ENCODE results near the gene RNF111. TPM values are rescaled to one million over a fixed set of nuclear protein-coding genes. Genes with fewer than 3 reads are reported as not detected.

RNF111 gene
- 33.0 TPM for total RNA-seq

GRCh38 chr15:58987491-58988005 lies at the start of gene RNF111:
Gene RNF111 (plus strand): TSS chr15:58987663. CDS start chr15:59030823, 43,160 bp downstream.
- DNase-seq (ENCODE audit: low spot score in 2 of 2): peak; percentile 81
- no peak for FAIRE-seq

DNA sequence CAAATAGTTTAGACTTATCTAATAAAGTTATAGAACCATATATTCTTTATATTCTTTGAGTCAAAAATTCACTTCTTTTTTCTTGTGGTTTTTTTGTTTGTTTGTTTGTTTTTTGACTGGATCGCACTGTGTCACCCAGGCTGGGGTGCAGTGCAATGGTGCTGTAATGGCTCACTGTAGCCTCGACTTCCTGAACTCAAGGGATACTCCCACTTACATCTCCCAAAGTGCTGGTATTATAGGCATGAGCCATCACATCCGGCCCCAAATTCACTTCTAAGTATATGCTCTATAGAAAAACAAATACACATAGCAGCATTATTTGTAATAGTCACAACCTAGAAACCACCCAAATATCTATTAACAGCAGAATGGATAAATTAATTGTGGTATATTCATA lies 40.3 kb upstream of the RNF111 start:
- DNase-seq (ENCODE audit: low spot score in 2 of 2): no peak
- no peak for FAIRE-seq

DNA sequence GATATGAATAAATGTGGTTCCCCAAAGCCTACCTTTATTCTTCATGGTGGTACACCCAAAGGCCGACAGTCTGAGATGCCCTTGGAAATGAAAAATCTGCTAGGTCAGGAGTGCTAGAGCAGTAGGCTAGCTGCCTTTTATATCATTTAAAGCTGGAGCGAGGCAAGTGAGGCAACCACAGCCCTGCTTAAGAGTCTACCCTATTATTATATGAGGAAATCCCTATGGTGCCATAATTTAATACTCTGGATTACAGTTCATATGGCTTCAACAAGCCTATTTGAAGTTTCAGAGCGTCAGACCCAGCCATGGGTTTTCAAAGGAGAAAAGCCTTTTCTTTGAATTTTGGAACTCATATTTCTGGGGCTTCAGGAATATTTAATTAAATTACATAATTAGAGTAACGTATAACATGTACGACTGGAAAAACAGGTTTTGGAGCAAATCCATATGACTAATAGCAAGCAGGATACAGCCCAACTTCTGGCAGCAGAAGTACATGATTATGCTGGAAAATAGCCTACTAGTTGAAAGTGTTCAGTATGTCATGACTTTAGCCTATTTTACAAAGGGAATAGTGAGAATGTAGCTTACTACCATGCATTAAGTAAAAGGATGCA lies 36.0 kb upstream of the RNF111 start:
- FAIRE-seq (no peak), DNase-seq (ENCODE audit: low spot score in 2 of 2) (no peak)

DNA sequence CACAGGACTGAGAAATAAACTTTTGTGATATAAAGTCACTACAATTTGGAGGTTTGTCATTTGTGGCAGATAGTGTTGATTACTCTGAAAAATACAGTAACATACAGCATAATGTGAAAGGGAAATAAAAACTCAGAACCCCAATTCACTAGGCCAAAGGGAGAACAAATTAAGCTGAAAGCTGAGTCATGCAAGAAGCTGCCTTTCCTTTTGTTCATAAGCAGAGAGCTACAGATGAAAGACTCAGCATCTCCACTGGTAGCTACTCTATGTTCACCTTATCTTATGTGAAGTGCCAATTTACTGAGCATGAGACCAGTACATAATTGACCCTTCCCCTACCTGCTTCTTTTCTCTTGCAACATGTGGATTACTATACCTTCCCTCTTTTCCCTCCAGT lies 34.7 kb upstream of the RNF111 start:
- FAIRE-seq (no peak), DNase-seq (ENCODE audit: low spot score in 2 of 2) (no peak)

- FAIRE-seq: no peak
- DNase-seq (ENCODE audit: low spot score in 2 of 2): no peak
Observed at GRCh38 chr15:58957101-58957973, 30.1 kb upstream of the RNF111 start.

- FAIRE-seq: no peak
- DNase-seq (ENCODE audit: low spot score in 2 of 2): no peak
Observed at GRCh38 chr15:58958811-58959210, 28.7 kb upstream of the RNF111 start.

GRCh38 chr15:58962136-58962535 lies 25.3 kb upstream of the RNF111 start:
- DNase-seq (ENCODE audit: low spot score in 2 of 2): no peak
- no peak for FAIRE-seq

GRCh38 chr15:58962662-58963565 lies 24.5 kb upstream of the RNF111 start:
- FAIRE-seq (no peak), DNase-seq (ENCODE audit: low spot score in 2 of 2) (no peak)

DNA sequence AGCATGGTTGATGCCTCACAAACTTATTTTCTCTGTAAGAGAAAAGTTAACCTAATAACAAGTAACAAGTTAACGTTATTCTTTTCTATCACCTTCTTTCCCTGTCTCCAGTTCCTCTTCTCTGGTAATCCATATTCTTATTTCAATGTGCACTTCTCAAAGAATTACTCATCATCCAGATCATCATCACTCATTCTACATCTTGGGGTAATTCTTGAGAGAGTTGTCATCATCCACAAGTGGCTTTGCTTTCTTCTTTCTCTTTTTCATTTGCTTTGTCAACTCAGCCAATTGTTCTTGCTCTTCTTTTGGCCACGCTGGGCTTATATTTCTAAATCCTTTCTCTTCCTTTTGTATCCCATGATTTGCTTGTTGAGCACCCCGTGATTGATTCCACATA lies 20.8 kb upstream of the RNF111 start:
- DNase-seq (ENCODE audit: low spot score in 2 of 2) (no peak), FAIRE-seq (no peak)

DNA sequence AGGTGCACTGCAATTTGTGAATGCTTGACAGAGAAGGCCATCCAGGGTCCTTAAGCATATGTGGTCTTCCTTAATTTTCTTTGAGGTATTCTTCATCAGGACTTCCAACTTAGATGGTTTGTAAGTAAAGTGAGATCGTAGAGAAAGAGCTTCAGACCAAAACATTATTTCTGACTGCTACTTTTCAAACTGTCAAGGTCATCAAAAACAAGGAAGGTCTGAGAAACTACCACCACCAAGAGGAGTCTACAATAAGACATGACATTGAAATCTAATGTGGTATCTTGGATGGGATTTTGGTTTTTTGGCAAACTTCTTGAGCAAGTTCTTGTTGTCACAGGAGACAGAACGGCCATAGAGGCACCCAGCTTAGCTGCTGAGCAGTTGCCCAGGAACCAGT lies 20.0 kb upstream of the RNF111 start:
- FAIRE-seq (no peak), DNase-seq (ENCODE audit: low spot score in 2 of 2) (no peak)

- FAIRE-seq: no peak
- no peak for DNase-seq (ENCODE audit: low spot score in 2 of 2)
Observed at GRCh38 chr15:58977887-58978286, 9.6 kb upstream of the RNF111 start.

- DNase-seq (ENCODE audit: low spot score in 2 of 2): peak in 1 of 2 donors; percentile 35
- FAIRE-seq: peak; percentile 97
Observed at GRCh38 chr15:58980351-58980939, 7.0 kb upstream of the RNF111 start.

GRCh38 chr15:58981808-58982475 lies 5.5 kb upstream of the RNF111 start:
- no peak for DNase-seq (ENCODE audit: low spot score in 2 of 2)
- no peak for FAIRE-seq

- FAIRE-seq: no peak
- DNase-seq (ENCODE audit: low spot score in 2 of 2): no peak
Observed at GRCh38 chr15:58983261-58983660, 4.2 kb upstream of the RNF111 start.

DNA sequence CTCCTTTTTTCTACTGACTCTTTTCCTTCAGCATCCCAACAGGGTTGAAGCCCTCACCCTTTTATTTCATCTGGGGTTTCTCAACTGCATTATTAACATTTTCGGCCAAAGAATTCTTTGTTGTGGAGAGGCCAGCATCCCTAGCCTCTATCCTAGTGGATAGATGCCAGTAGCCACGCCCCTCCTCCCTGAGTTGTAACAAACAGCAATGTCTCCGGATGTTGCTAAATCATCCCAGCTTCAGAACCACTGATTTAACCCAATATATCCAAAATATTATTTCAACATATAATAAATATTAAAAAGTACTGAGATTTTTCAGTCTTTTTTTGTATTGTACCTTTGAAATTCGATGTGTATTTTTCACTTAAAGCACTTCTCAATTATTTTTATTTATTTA lies 2.0 kb upstream of the RNF111 start:
- no peak for FAIRE-seq
- no peak for DNase-seq (ENCODE audit: low spot score in 2 of 2)

- FAIRE-seq (no peak), DNase-seq (ENCODE audit: low spot score in 2 of 2) (peak in 1 of 2 donors; percentile 28)
Observed at GRCh38 chr15:58987036-58987435, 427 bp upstream of the RNF111 start.

GRCh38 chr15:58988006-58988785 lies 733 bp downstream of the RNF111 start:
- peak; percentile 19 to 57 for DNase-seq (ENCODE audit: low spot score in 2 of 2)
- no peak for FAIRE-seq

DNA sequence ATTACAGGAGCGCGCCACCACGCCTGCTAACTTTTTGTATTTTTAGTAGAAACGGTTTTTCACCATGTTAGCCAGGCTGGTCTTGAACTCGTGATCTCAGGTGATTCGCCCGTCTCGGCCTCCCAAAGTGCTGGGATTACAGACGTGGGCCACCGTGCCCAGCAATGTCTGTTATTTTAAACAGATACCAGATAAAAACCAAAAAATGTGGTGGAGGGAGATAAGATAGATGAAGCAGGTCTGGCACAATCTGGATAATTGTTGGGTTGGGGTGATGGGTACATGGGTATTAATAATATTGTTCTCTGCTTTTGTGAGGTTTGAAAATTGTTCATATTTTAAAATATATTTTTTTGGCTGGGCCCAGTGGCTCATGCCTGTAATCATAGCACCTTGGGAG lies 4.7 kb downstream of the RNF111 start:
- no peak for FAIRE-seq

GRCh38 chr15:58994906-58995453 lies 7.5 kb downstream of the RNF111 start:
- FAIRE-seq: no peak
- no peak for DNase-seq (ENCODE audit: low spot score in 2 of 2)

More for the DNA sequence above, 4.7 kb downstream of the RNF111 start:
- no peak for DNase-seq (ENCODE audit: low spot score in 2 of 2)
